Coronary artery (tissue), 2 donors: ENCODE results near the gene NPTXR.

Experiments
- DNase-seq: peaks from one replicate; pipeline ENCODE4 v3.0.0-alpha.2; 2017; ENCODE audit warnings: low spot score
- H3K27ac ChIP-seq, 2 donors: fragments of 200-600 bp; sonication (generic); one replicate each; pipeline ENCODE4 v1.5.1; 2016 to 2019
- H3K4me3 ChIP-seq: fragments of 200-600 bp; sonication (generic); 2 replicates; pipeline ENCODE4 v1.5.1; 2016; ENCODE audit warnings: mild to moderate bottlenecking, moderate library complexity
- TF ChIP-seq, protein P1 (sequence below): fragments of 200-600 bp; sonication (generic); IDR thresholded peaks from one replicate; pipeline ENCODE4 v1.5.1; 2019; ENCODE audit warnings: antibody characterized with exemption

NPTXR gene

DNA sequence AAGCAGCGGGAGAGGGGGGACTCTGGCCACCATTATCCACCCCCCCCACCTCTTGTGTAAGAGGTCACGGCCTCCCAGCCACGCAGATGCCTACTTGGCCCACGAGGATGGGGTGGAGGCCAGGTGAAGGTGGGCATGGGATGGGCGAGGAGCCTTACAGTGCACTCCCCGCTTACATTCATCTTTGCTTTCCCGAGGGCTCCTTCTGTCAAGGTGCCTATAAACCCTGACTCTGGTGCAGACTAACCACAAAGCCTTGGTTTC is 13.1 kb downstream of the NPTXR start:
- no peak overlapping the region for H3K27ac ChIP-seq
- TF ChIP-seq, protein P1, sequence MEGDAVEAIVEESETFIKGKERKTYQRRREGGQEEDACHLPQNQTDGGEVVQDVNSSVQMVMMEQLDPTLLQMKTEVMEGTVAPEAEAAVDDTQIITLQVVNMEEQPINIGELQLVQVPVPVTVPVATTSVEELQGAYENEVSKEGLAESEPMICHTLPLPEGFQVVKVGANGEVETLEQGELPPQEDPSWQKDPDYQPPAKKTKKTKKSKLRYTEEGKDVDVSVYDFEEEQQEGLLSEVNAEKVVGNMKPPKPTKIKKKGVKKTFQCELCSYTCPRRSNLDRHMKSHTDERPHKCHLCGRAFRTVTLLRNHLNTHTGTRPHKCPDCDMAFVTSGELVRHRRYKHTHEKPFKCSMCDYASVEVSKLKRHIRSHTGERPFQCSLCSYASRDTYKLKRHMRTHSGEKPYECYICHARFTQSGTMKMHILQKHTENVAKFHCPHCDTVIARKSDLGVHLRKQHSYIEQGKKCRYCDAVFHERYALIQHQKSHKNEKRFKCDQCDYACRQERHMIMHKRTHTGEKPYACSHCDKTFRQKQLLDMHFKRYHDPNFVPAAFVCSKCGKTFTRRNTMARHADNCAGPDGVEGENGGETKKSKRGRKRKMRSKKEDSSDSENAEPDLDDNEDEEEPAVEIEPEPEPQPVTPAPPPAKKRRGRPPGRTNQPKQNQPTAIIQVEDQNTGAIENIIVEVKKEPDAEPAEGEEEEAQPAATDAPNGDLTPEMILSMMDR = no peak
- no peak for DNase-seq
- H3K4me3 ChIP-seq = no peak overlapping the region

DNA sequence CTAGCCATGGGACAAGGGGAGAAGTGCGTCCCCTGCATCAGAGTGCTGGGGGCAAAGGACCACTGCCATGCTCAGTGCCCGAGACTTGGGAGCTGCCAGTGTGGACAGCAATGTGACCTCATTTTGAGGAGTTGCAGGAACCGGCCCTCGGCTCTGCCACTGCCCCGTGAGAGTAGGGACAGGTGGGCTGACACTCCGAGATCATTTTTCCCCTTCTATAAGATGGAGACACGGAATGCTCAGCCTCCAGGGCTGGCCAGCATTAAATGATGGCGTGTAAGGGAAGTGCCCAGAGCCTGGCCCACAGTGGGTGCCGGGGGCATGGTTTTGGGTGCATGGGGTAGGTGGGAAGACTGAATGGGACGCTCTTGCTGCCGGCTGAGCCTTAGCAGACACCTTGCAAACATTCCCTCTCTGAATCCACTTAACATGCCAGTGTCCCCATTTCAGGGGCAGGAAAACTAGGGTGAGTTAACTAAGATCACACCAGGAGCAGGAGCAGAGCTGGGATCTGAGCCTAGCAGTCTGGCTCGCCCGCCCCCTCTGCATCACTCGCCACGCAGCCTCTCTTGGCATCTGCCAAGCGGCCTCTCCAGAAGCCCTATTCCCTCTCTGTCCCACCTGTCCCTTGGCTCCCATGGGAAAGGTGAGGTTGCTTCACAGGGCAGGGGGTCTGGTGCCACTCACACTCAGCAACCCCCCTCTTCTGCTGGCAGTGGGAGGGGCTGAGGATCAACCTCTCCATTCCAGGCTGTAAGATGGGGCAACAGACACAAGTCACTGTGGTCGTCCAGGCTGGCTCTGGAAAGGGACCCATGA is 13.6 kb downstream of the NPTXR start:
- TF ChIP-seq, protein P1 = no peak
- Histone ChIP-seq H3K4me3 (no peak overlapping the region), H3K27ac (no peak overlapping the region)
- no peak for DNase-seq

DNA sequence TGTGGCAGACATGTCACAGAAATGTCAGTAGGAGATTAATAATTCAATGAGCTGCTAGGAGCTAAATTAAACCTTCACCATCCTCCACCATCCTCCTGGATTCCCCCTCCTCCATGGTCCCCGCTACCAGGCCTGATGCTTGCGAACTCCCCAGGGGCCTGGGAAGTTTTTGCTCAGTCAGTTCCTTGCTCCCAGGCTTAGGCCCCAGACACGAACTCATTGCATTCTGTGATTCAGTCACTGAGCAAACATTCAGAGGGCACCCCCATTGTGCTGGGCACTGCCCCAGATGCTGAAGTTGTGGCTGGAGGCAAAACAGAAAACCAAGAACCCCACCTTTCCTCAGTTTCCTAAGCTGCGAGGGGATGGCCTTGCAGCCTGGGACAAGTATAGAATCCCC is 14.3 kb downstream of the NPTXR start:
- TF ChIP-seq, protein P1 = no peak
- Histone ChIP-seq H3K27ac (no peak overlapping the region), H3K4me3 (no peak overlapping the region)
- DNase-seq = no peak

DNA sequence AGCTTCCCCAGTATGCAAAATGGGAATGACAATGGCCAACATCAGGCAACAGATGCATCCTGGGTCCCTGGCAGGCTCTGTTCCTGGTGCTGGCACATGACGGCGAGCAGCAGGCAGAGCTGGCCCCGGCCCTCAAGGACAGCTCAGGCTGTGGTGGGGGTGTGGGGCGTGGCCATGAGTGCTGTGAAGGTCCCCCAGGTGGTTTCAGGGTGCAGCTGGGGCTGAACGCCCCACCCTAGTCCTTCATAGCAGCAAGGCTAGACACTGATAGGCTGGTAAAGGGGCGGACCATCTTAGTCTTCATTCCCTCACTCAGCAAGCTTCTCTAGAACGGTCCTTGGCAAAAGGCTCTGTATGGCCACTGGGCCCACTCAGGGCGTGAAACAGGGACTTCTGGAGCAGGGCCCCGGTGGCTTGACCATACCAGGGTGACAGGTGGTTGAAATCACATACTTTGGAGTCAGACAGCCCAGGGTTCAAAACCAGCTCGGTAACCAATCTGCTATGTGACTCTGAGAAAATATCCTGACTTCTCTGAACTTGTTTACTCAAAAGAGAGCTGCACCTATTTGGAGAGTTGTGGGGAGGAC is 15.1 kb downstream of the NPTXR start:
- TF ChIP-seq, protein P1 = no peak
- no peak overlapping the region for H3K27ac ChIP-seq
- no peak overlapping the region for H3K4me3 ChIP-seq
- DNase-seq = no peak

DNA sequence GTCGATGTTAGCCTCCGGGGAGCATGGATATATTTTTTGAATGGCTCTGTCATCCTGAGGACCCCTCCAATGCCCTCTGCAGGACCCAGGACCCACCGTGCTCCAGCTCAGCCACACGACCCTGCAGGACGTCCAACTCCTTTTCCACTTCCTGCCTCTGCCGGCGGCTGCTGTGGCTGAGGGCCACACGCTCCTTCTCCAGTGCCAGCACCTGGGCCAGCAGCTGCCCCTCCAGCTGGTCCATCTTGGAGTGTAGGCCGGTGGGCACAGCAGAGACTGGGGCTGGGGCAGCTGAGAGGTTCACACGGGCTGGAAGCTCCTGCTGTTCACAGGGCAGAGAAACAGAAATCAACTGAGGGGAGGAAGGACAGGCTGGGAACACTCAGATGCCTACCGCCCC is 15.6 kb downstream of the NPTXR start:
- no peak for DNase-seq
- Histone ChIP-seq H3K4me3 (no peak overlapping the region), H3K27ac (no peak overlapping the region)
- TF ChIP-seq, protein P1 = no peak

DNA sequence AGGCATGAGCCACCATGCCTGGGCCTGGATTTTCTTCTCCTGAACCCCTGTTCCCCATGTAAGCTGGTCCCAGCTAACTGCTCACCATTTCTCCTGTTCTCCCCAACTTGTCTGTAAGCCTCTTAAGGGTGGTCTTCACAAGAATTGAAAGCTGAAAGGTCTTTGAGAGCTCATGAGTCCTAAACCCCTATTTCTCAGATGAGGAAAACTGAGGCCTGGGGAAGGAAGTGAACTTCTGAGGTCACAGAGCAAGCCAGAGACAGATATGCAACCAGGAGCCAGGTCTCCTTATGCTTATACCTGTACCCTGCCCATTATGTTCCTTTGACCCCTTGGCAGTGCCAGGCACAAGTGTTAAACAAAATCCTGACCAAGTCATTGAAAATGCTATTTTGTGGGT is 16.3 kb downstream of the NPTXR start:
- H3K27ac ChIP-seq = no peak overlapping the region
- H3K4me3 ChIP-seq = no peak overlapping the region
- DNase-seq = no peak
- TF ChIP-seq, protein P1 = no peak

DNA sequence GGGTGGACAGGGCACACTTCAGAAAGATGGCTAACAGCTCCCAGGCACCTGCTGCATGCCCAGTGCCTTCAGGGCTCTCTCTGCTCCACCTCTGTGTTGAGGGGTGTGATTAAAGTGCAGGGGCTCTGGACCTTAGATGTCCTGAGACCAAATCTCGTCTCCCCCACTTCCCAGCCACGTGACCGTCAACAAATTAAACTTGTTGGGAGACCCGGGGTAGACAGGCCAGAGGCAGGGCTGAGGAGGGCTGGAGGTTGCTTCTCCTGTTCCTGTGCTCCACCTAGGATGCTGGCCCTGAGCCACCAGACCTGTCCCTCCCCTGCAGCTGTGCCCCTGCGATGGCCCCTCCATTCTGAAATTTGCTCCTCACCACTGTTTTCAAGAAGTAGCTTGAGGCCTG is 17.0 kb downstream of the NPTXR start:
- Histone ChIP-seq H3K4me3 (no peak overlapping the region), H3K27ac (no peak overlapping the region)
- TF ChIP-seq, protein P1 = no peak
- DNase-seq = no peak
